HepG2 (cell line): ENCODE data around the gene USP30. TPM values are rescaled to one million over a fixed set of nuclear protein-coding genes. Genes with fewer than 3 reads are reported as not detected.

Experiments used
- AGO1 ChIP-seq: fragments of 200-400 bp; formaldehyde crosslinking; IDR thresholded peaks from 2 replicates; pipeline ENCODE4 v1.6.1; 2017; ENCODE audit warnings: mild to moderate bottlenecking, low read depth, low read length, moderate library complexity; ENCODE audit not compliant: poor library complexity, severe bottlenecking
- EZH2 ChIP-seq: conservative IDR thresholded peaks from 2 replicates; pipeline ENCODE4 v1.6.1; 2012; ENCODE audit warnings: mild to moderate bottlenecking, low read depth, low read length, moderate library complexity
- PHF21A ChIP-seq: sonication (generic); formaldehyde crosslinking; IDR thresholded peaks from 2 replicates; pipeline ENCODE4 v1.5.0; 2020; ENCODE audit warnings: mild to moderate bottlenecking, missing genetic modification reagents
- SYNCRIP ChIP-seq: fragments of 200-400 bp; formaldehyde crosslinking; IDR thresholded peaks from 2 replicates; pipeline ENCODE4 v1.6.1; 2018; ENCODE audit warnings: mild to moderate bottlenecking, low read depth, low read length; ENCODE audit not compliant: insufficient read depth
- ZNF10 ChIP-seq: sonication (generic); formaldehyde crosslinking; IDR thresholded peaks from 2 replicates; pipeline ENCODE4 v1.4.0; 2020; ENCODE audit warnings: mild to moderate bottlenecking, low read depth, missing genetic modification reagents, borderline replicate concordance
- ZNF205 ChIP-seq: IDR thresholded peaks from 2 replicates; pipeline ENCODE4 v1.6.1; 2018; ENCODE audit warnings: missing biosample characterization, missing genetic modification reagents
- ZNF446 ChIP-seq: sonication (generic); formaldehyde crosslinking; IDR thresholded peaks from 2 replicates; pipeline ENCODE4 v1.5.0; 2020; ENCODE audit warnings: mild to moderate bottlenecking, missing genetic modification reagents
- ZNF496 ChIP-seq: sonication (generic); formaldehyde crosslinking; IDR thresholded peaks from 2 replicates; pipeline ENCODE4 v1.8.1; 2023; ENCODE audit warnings: mild to moderate bottlenecking, moderate library complexity, missing genetic modification reagents; ENCODE audit not compliant: insufficient replicate concordance
- ZNF775 ChIP-seq: sonication (generic); formaldehyde crosslinking; IDR thresholded peaks from 2 replicates; pipeline ENCODE4 v1.4.0; 2020; ENCODE audit warnings: missing genetic modification reagents, mild to moderate bottlenecking, moderate library complexity, borderline replicate concordance
- ZNF781 ChIP-seq: sonication (generic); formaldehyde crosslinking; IDR thresholded peaks from 2 replicates; pipeline ENCODE4 v1.5.1; 2020; ENCODE audit warnings: borderline replicate concordance, mild to moderate bottlenecking, missing genetic modification reagents; ENCODE audit errors: not compliant biosample characterization
- polyA plus RNA-seq, 8 experiments: library from polyadenylated mRNA; depleted of rRNA in 3 of 8; stranded (reverse) in 7 of 8; unstranded in 1 of 8; fragments of >200 nt; fragmentation: Illumina TruSeq in 4 of 8; extraction: Trizol in 4 of 8; gene quantifications; 2 replicates each; pipeline versions ENCODE4 v1.2.1 to v1.2.3, GENCODE V29; 2011 to 2016; ENCODE audit warnings: low read depth in 4 of 8, missing spikeins in 1 of 8, mixed read lengths in 1 of 8; ENCODE audit not compliant: insufficient read depth in 1 of 8
- total RNA-seq, 5 experiments: library from RNA; depleted of rRNA; stranded (reverse); fragments of >200 nt; fragmentation: Illumina TruSeq; extraction: Trizol; gene quantifications; 2 replicates each; pipeline ENCODE4 v1.2.3, GENCODE V29; 2016; ENCODE audit warnings: low read depth in 1 of 5
- TF ChIP-seq, protein P1 (sequence below): sonication (generic); formaldehyde crosslinking; IDR thresholded peaks from 2 replicates; pipeline ENCODE4 v1.4.0; 2020; ENCODE audit warnings: missing genetic modification reagents, mild to moderate bottlenecking, borderline replicate concordance
- TF ChIP-seq, protein P2 (sequence below): sonication (generic); formaldehyde crosslinking; IDR thresholded peaks from 2 replicates; pipeline ENCODE4 v1.4.0; 2020; ENCODE audit warnings: missing genetic modification reagents
- TF ChIP-seq, protein P3 (sequence below): sonication (generic); formaldehyde crosslinking; IDR thresholded peaks from 2 replicates; pipeline ENCODE4 v1.5.0; 2020; ENCODE audit warnings: mild to moderate bottlenecking, missing genetic modification reagents
- TF ChIP-seq, protein P4 (sequence below): IDR thresholded peaks from 2 replicates; pipeline ENCODE4 v1.6.1; 2016; ENCODE audit warnings: missing compliant biosample characterization, missing genetic modification reagents, borderline replicate concordance
- TF ChIP-seq, protein P5 (sequence below): sonication (generic); formaldehyde crosslinking; IDR thresholded peaks from 2 replicates; pipeline ENCODE4 v1.4.0; 2020; ENCODE audit warnings: missing genetic modification reagents; ENCODE audit errors: not compliant biosample characterization

The USP30 gene
- total and polyA plus RNA-seq, 2 of the 13 experiments (the other 11 are each of a cell fraction or from before 2014, with no cell fraction given): 11.2 to 20.8 TPM

DNA sequence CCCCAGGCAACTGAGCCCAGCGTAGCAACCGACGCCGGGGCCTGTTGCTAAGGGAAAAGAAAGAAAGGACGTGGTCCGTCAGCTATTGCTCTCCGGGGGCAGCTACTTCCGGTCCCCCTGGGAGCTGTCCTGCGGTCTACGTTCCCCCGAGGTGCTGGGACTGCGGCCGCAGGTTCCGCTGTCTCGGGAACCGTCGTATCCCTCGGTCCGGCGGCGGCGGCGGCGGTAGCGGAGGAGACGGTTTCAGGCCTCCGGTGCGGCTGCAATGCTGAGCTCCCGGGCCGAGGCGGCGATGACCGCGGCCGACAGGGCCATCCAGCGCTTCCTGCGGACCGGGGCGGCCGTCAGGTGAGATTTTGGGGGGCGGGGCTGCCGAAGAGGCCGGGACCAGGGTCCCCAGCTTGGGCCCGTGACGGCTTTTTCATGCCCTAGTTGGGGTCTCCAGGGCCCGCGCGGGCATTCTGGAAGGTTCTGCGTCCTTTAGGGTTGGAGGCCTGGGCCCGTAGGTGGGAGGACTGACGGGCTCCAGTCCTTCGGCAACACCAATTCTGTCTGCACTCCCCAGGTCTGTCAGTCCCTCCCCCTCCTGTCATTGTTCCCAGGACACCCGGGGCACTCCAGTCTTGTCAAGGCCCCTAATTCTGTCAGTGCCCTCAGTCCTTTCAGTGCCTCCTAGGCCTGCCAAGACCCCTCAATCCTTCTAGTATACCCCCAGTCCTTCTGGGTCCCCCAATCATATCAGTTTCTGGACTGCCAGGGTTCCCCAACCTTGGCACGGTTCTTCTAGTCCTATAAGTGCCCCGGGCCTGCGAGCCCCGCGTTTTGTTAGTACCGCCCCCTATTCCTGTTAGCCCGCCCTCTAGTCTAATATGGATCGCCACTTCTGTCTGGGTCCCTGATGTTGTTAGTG, at the start of gene USP30 (continued):
- no peak for TF ChIP-seq ZNF775 (CRISPR knock-in tag)
- TF ChIP-seq, protein P1, sequence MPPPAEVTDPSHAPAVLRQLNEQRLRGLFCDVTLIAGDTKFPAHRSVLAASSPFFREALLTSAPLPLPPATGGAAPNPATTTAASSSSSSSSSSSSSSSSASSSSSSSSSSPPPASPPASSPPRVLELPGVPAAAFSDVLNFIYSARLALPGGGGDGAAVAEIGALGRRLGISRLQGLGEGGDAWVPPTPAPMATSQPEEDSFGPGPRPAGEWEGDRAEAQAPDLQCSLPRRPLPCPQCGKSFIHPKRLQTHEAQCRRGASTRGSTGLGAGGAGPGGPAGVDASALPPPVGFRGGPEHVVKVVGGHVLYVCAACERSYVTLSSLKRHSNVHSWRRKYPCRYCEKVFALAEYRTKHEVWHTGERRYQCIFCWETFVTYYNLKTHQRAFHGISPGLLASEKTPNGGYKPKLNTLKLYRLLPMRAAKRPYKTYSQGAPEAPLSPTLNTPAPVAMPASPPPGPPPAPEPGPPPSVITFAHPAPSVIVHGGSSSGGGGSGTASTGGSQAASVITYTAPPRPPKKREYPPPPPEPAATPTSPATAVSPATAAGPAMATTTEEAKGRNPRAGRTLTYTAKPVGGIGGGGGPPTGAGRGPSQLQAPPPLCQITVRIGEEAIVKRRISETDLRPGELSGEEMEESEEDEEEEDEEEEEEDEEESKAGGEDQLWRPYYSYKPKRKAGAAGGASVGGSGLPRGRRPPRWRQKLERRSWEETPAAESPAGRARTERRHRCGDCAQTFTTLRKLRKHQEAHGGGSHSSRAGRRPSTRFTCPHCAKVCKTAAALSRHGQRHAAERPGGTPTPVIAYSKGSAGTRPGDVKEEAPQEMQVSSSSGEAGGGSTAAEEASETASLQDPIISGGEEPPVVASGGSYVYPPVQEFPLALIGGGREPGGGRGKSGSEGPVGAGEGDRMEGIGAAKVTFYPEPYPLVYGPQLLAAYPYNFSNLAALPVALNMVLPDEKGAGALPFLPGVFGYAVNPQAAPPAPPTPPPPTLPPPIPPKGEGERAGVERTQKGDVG (CRISPR knock-in tag): 0 out of 2 replicates have a peak, but pooled peaks have one; percentile 47
- TF ChIP-seq ZNF781: peak; percentile 34
- TF ChIP-seq, protein P2, sequence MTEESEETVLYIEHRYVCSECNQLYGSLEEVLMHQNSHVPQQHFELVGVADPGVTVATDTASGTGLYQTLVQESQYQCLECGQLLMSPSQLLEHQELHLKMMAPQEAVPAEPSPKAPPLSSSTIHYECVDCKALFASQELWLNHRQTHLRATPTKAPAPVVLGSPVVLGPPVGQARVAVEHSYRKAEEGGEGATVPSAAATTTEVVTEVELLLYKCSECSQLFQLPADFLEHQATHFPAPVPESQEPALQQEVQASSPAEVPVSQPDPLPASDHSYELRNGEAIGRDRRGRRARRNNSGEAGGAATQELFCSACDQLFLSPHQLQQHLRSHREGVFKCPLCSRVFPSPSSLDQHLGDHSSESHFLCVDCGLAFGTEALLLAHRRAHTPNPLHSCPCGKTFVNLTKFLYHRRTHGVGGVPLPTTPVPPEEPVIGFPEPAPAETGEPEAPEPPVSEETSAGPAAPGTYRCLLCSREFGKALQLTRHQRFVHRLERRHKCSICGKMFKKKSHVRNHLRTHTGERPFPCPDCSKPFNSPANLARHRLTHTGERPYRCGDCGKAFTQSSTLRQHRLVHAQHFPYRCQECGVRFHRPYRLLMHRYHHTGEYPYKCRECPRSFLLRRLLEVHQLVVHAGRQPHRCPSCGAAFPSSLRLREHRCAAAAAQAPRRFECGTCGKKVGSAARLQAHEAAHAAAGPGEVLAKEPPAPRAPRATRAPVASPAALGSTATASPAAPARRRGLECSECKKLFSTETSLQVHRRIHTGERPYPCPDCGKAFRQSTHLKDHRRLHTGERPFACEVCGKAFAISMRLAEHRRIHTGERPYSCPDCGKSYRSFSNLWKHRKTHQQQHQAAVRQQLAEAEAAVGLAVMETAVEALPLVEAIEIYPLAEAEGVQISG: peak; percentile 96
- no peak for TF ChIP-seq SYNCRIP
- TF ChIP-seq, protein P3, sequence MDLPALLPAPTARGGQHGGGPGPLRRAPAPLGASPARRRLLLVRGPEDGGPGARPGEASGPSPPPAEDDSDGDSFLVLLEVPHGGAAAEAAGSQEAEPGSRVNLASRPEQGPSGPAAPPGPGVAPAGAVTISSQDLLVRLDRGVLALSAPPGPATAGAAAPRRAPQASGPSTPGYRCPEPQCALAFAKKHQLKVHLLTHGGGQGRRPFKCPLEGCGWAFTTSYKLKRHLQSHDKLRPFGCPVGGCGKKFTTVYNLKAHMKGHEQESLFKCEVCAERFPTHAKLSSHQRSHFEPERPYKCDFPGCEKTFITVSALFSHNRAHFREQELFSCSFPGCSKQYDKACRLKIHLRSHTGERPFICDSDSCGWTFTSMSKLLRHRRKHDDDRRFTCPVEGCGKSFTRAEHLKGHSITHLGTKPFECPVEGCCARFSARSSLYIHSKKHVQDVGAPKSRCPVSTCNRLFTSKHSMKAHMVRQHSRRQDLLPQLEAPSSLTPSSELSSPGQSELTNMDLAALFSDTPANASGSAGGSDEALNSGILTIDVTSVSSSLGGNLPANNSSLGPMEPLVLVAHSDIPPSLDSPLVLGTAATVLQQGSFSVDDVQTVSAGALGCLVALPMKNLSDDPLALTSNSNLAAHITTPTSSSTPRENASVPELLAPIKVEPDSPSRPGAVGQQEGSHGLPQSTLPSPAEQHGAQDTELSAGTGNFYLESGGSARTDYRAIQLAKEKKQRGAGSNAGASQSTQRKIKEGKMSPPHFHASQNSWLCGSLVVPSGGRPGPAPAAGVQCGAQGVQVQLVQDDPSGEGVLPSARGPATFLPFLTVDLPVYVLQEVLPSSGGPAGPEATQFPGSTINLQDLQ (CRISPR knock-in tag): peak; percentile 68; the same call in 1 of the 2 replicates
- TF ChIP-seq AGO1: peak; percentile 55
- TF ChIP-seq, protein P4, sequence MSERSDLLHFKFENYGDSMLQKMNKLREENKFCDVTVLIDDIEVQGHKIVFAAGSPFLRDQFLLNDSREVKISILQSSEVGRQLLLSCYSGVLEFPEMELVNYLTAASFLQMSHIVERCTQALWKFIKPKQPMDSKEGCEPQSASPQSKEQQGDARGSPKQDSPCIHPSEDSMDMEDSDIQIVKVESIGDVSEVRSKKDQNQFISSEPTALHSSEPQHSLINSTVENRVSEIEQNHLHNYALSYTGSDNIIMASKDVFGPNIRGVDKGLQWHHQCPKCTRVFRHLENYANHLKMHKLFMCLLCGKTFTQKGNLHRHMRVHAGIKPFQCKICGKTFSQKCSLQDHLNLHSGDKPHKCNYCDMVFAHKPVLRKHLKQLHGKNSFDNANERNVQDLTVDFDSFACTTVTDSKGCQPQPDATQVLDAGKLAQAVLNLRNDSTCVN (CRISPR knock-in tag): peak; percentile 70
- TF ChIP-seq, protein P5, sequence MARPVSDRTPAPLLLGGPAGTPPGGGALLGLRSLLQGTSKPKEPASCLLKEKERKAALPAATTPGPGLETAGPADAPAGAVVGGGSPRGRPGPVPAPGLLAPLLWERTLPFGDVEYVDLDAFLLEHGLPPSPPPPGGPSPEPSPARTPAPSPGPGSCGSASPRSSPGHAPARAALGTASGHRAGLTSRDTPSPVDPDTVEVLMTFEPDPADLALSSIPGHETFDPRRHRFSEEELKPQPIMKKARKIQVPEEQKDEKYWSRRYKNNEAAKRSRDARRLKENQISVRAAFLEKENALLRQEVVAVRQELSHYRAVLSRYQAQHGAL (CRISPR knock-in tag): no peak
- peak; percentile 93 for TF ChIP-seq ZNF205 (CRISPR knock-in tag)
- no peak for TF ChIP-seq ZNF10 (CRISPR knock-in tag)
- TF ChIP-seq ZNF446 (CRISPR knock-in tag): no peak
- no peak for TF ChIP-seq ZNF496 (CRISPR knock-in tag)
- peak; percentile 87 for TF ChIP-seq PHF21A (CRISPR knock-in tag)
- TF ChIP-seq EZH2: no peak
